Thyroid gland (tissue), 4 donors: Measurements from ENCODE around the gene CDIP1.

ENCODE experiments used
- CTCF ChIP-seq, 6 experiments: fragments of 200-600 bp in 3 of 6; fragments of 450-650 bp in 3 of 6; sonication (generic) in 3 of 6; IDR thresholded peaks; one replicate each; pipeline ENCODE4 v1.5.1; 2016 to 2019; ENCODE audit warnings: antibody characterized with exemption in 6 of 6, mild to moderate bottlenecking in 2 of 6, inconsistent platforms in 1 of 6, moderate library complexity in 1 of 6
- POLR2A ChIP-seq, 2 donors: fragments of 450-650 bp; IDR thresholded peaks; one replicate each; pipeline ENCODE4 v1.6.1; 2017; ENCODE audit warnings: antibody characterized with exemption in 2 of 2, mild to moderate bottlenecking in 2 of 2, moderate library complexity in 1 of 2

DNA sequence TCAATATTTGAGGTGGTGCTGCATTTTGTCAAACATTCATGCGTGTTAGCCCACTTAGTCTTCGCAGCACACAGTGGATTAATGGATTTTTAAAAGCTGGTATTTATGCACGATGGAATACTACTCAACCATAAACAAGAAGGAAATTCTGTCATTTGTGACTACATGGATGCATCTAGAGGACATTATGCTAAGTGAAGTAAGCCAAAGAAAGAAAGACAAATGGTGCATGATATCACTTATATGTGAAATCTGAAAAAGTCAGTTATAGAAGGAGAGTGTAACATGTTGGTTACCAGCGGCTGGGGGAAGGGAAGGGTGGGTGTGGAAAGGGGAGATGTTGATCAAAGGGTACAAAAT lies 39.4 kb downstream of the CDIP1 start:
- TF ChIP-seq CTCF (IDR thresholded peaks at IDR 0.05), result no peak
- TF ChIP-seq POLR2A (IDR thresholded peaks at IDR 0.05), result no peak
